ENCODE results near the gene IL6ST.

- TF ChIP-seq EZH2 (IDR thresholded peaks at IDR 0.05; ENCODE audit: low read length) (no peak), CTCF (optimal IDR thresholded peaks at IDR 0.05 in 1 of 3, IDR thresholded peaks at IDR 0.05 in 1 of 3, conservative IDR thresholded peaks at IDR 0.05 in 1 of 3; ENCODE audit: extremely low read depth in 1 of 3, insufficient read depth in 2 of 3, low read length in 3 of 3) (no peak)
Observed at GRCh38 chr5:56004874-56005273, 10.1 kb upstream of the IL6ST start.

All from keratinocyte (primary cell).